Testis (tissue), 3 donors: ENCODE data around the gene FDXR. TPM values are rescaled to one million over a fixed set of nuclear protein-coding genes. Genes with fewer than 3 reads are reported as not detected.

ENCODE experiments used
- DNase-seq: peaks from one replicate; pipeline ENCODE4 v3.0.0-alpha.2; 2019
- H3K27ac ChIP-seq, 2 donors: fragments of 200-600 bp; sonication (generic); one replicate each; pipeline ENCODE4 v1.5.1; 2019
- H3K27me3 ChIP-seq: fragments of 200-600 bp; sonication (generic); one replicate; pipeline ENCODE4 v1.5.1; 2019
- H3K36me3 ChIP-seq: fragments of 200-600 bp; sonication (generic); one replicate; pipeline ENCODE4 v1.5.1; 2017; ENCODE audit warnings: low read depth; ENCODE audit errors: missing control alignments
- H3K4me1 ChIP-seq: fragments of 200-600 bp; sonication (generic); one replicate; pipeline ENCODE4 v1.5.1; 2019
- H3K4me3 ChIP-seq, 2 donors: fragments of 200-600 bp; sonication (generic); one replicate each; pipeline ENCODE4 v1.5.1; 2017 to 2019
- H3K9me3 ChIP-seq: fragments of 200-600 bp; sonication (generic); one replicate; pipeline ENCODE4 v1.5.1; 2017
- POLR2A ChIP-seq: fragments of 450-650 bp; IDR thresholded peaks from one replicate; pipeline ENCODE4 v1.6.1; 2017; ENCODE audit warnings: antibody characterized with exemption, mild to moderate bottlenecking, moderate library complexity
- WGBS, 2 donors: methylation state at CpG; one replicate each; pipeline ENCODE4 v1.1.5; 2018; 5-methylcytosine and 5-hydroxymethylcytosine counted together
- intact Hi-C: fragments of 100-400 bp; cut with DNase I; formaldehyde crosslinking; loops from one replicate; pipeline ENCODE4 v1.15.1; 2023; ENCODE audit warnings: low total_unique reads
- polyA plus RNA-seq: library from polyadenylated mRNA; stranded (reverse); fragments of 350-450 nt; fragmentation: Illumina TruSeq; extraction: RNeasy Lipid Tissue Mini Kit (QIAGEN cat#74804); gene quantifications from one replicate; pipeline ENCODE4 v1.2.3, GENCODE V29; 2014; ENCODE audit warnings: low read depth, low replicate concordance; ENCODE audit not compliant: insufficient read depth
- total RNA-seq, 2 donors: library from RNA; depleted of rRNA; stranded (reverse); fragments of >200 nt; gene quantifications; one replicate each; pipeline ENCODE4 v1.2.3, GENCODE V29; 2016
- TF ChIP-seq, protein P1 (sequence below), 3 experiments: fragments of 450-650 bp in 2 of 3; fragments of 200-600 bp in 1 of 3; sonication (generic) in 1 of 3; IDR thresholded peaks; one replicate each; pipeline ENCODE4 v1.5.1; 2016 to 2019; ENCODE audit warnings: antibody characterized with exemption in 3 of 3, mild to moderate bottlenecking in 2 of 3, moderate library complexity in 1 of 3

Gene FDXR
- total and polyA plus RNA-seq, 3 donors from 2014 or later = 97.1 to 216 (median 204) TPM

- Histone ChIP-seq H3K9me3 (no peaks in the 10 kb centered on the region), H3K27me3 (no peaks in the 10 kb centered on the region), H3K4me3 (no peak overlapping the region), H3K4me1 (peaks cover 3% of the 10 kb centered on the region), H3K27ac (no peak overlapping the region), H3K36me3 (no peaks in the 10 kb centered on the region)
- no peak for DNase-seq
- 87 to 89% methylated on average over 6 to 11 of the region's 11 CpGs for WGBS, 2 donors
- intact Hi-C loops = no loop called here
- TF ChIP-seq, protein P1, sequence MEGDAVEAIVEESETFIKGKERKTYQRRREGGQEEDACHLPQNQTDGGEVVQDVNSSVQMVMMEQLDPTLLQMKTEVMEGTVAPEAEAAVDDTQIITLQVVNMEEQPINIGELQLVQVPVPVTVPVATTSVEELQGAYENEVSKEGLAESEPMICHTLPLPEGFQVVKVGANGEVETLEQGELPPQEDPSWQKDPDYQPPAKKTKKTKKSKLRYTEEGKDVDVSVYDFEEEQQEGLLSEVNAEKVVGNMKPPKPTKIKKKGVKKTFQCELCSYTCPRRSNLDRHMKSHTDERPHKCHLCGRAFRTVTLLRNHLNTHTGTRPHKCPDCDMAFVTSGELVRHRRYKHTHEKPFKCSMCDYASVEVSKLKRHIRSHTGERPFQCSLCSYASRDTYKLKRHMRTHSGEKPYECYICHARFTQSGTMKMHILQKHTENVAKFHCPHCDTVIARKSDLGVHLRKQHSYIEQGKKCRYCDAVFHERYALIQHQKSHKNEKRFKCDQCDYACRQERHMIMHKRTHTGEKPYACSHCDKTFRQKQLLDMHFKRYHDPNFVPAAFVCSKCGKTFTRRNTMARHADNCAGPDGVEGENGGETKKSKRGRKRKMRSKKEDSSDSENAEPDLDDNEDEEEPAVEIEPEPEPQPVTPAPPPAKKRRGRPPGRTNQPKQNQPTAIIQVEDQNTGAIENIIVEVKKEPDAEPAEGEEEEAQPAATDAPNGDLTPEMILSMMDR (IDR thresholded peaks at IDR 0.05) = no peak
- TF ChIP-seq POLR2A = no peak
These were observed 25.7 kb upstream of the FDXR start for GRCh38 chr17:74898376-74898946.

DNA sequence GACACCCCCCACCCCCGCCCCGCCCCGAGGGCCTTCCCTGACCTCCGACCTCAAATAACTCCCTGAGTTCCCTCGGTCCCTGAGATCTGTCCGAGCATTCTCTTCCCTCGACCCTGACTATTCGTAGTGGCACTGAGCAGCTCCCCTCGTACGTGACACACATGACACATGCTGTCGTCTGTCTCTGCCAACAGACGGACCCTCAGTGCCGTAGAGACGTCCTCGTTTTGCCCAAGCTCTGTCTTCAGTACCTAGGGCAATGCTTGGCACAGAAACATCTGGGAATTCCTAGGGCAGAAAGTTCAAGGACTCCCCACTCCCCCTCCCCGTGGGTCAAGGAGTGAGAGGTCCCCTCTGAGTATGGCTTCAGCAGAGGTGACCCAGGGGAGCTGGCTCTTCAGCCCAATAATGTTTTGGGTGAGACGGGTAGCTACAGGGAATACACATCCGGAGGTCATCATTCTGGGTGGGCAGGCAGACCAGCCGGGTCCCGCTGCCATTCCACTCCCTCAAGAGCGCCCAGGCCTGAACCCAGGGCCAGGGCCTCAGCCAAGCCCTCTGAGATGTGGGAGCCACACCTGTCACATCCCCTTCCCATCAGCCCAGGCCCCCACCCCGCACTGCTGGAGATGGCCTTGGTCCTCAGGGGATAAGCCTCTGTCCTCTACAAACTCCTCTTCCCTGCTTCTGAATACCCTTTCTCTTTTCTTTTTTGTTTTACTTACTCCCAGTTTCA lies 21.3 kb upstream of the FDXR start:
- H3K4me3 ChIP-seq = peak overlapping the region in 1 of 2 donors; percentile 56
- DNase-seq = no peak
- intact Hi-C loops = no loop called here
- H3K4me1 ChIP-seq = peaks cover 9% of the 10 kb centered on the region
- H3K27ac ChIP-seq = no peak overlapping the region
- TF ChIP-seq, protein P1 (IDR thresholded peaks at IDR 0.05) = no peak
- TF ChIP-seq POLR2A = no peak
- H3K27me3 ChIP-seq = no peaks in the 10 kb centered on the region
- no peaks in the 10 kb centered on the region for H3K36me3 ChIP-seq
- 7 to 22% methylated on average over 13 to 22 of the region's 22 CpGs for WGBS, 2 donors
- H3K9me3 ChIP-seq = no peaks in the 10 kb centered on the region

DNA sequence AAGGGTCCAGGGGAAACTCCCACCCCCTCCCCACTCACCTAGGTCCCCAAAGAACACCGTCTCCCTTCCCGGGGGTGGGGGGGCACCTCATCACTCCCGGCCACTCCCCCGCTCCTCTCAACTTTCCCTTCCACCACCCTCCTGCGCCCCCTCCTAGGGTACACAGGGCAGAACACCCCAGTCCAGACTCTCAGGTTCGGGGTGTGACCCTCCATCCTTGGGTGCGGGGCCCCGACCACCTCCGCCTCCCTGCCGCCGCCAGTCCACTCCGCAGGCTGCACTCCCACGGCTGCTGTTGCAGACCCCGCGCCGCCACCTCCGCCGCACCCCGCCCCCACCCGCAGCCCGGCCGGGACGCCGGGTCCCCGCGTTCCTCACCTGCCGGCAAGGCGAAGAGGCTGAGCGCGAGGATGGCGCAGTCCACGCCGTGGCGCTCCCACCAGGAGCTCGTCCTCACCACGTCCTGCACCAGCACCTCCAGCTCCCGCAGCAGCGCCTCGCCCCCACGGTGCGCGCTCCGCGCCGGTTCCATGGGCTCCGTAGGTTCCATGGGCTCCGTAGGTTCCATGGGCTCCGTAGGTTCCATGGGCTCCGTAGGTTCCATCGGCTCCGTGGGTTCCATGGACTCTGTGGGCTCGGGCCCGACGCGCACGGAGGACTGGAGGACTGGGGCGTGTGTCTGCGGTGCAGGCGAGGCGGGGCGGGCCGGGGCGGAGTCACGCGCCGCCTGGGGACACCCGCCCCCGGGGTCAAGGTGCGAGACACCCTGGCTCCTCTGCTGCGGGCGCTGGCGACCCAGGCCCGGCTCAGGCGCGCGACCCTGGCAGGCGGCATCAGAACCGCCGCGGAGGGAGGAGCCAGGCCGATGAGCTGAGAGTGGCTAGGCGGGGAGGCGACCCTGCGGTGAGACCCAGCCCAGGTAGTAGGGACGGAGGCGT lies 20.4 kb upstream of the FDXR start, which contains the start of gene FADS6:
FADS6 (minus strand) TSS at position 660 of the 938 bp plus-strand sequence; CDS start at position 622, 38 bp downstream.
- no peak for DNase-seq
- Histone ChIP-seq H3K27me3 (no peaks in the 10 kb centered on the region), H3K4me1 (peaks cover 9% of the 10 kb centered on the region), H3K36me3 (no peaks in the 10 kb centered on the region), H3K4me3 (peak within 1 kb of the TSS; percentile 18 to 56), H3K9me3 (no peaks in the 10 kb centered on the region), H3K27ac (no peak within 1 kb of the TSS)
- TF ChIP-seq, protein P1 (IDR thresholded peaks at IDR 0.05) = no peak
- no peak for TF ChIP-seq POLR2A
- WGBS, 2 donors = 3 to 13% methylated on average over 11 to 46 of the region's 86 CpGs
- intact Hi-C loops = no loop called here

- WGBS, 2 donors = 49 to 51% methylated on average over 18 to 20 of the region's 20 CpGs
- no peaks in the 10 kb centered on the region for H3K36me3 ChIP-seq
- H3K4me3 ChIP-seq = no peak overlapping the region
- intact Hi-C loops = no loop called here
- H3K27me3 ChIP-seq = no peaks in the 10 kb centered on the region
- TF ChIP-seq, protein P1 (IDR thresholded peaks at IDR 0.05) = no peak
- no peak for TF ChIP-seq POLR2A
- DNase-seq = no peak
- H3K4me1 ChIP-seq = peaks cover 9% of the 10 kb centered on the region
- H3K27ac ChIP-seq = no peak overlapping the region
- H3K9me3 ChIP-seq = no peaks in the 10 kb centered on the region
These were observed 19.4 kb upstream of the FDXR start for GRCh38 chr17:74892013-74892841.
